T-helper 1 cell treated with Interleukin-12 subunit alpha and Interleukin-12 subunit beta and Interleukin-4 antibody, amounts not matched to agents 30 μg/mL and 1 μg/mL, for 36 hours (primary cell): ENCODE measurements around the gene PDZD8.
"Not testable (repeated sequence)": the region's sequence is repeated elsewhere in the genome, so short reads cannot be mapped to it uniquely, and the experiment has no call there.

Source experiments
- H3K27ac Mint-ChIP-seq: one replicate; pipeline ENCODE4 v1.8.0; 2021; ENCODE audit warnings: mild to moderate bottlenecking, mixed read lengths
- H3K27me3 Mint-ChIP-seq: one replicate; pipeline ENCODE4 v1.8.0; 2021; ENCODE audit warnings: low read depth, mixed read lengths
- H3K36me3 Mint-ChIP-seq: one replicate; pipeline ENCODE4 v1.8.0; 2021; ENCODE audit warnings: low read depth, mixed read lengths
- H3K4me1 Mint-ChIP-seq: one replicate; pipeline ENCODE4 v1.8.0; 2021; ENCODE audit warnings: low read depth, mixed read lengths
- H3K4me3 Mint-ChIP-seq: one replicate; pipeline ENCODE4 v1.8.0; 2021; ENCODE audit warnings: mild to moderate bottlenecking, moderate library complexity, mixed read lengths
- H3K9me3 Mint-ChIP-seq: one replicate; pipeline ENCODE4 v1.8.0; 2021; ENCODE audit warnings: mixed read lengths

PDZD8 gene

GRCh38 chr10:117312430-117312829, 62.8 kb downstream of the PDZD8 start:
- H3K4me1 Mint-ChIP-seq, result peaks cover 2% of the 10 kb centered on the region
- H3K4me3 Mint-ChIP-seq, result no peak overlapping the region
- no peaks in the 10 kb centered on the region for H3K9me3 Mint-ChIP-seq
- peaks cover 8% of the 10 kb centered on the region for H3K36me3 Mint-ChIP-seq
- H3K27me3 Mint-ChIP-seq, result no peaks in the 10 kb centered on the region
- H3K27ac Mint-ChIP-seq, result no peak overlapping the region

- no peaks in the 10 kb centered on the region for H3K27me3 Mint-ChIP-seq
- H3K9me3 Mint-ChIP-seq, result no peaks in the 10 kb centered on the region
- H3K4me1 Mint-ChIP-seq, result peaks cover 2% of the 10 kb centered on the region
- peaks cover 8% of the 10 kb centered on the region for H3K36me3 Mint-ChIP-seq
- H3K4me3 Mint-ChIP-seq, result no peak overlapping the region
- H3K27ac Mint-ChIP-seq, result no peak overlapping the region
Observed at GRCh38 chr10:117311261-117311660, 64.0 kb downstream of the PDZD8 start.

- Mint-ChIP-seq H3K4me3 (no peak overlapping the region), H3K9me3 (peaks cover 6% of the 10 kb centered on the region), H3K4me1 (peaks cover 2% of the 10 kb centered on the region), H3K36me3 (peaks cover 7% of the 10 kb centered on the region), H3K27me3 (no peaks in the 10 kb centered on the region), H3K27ac (no peak overlapping the region)
Observed at GRCh38 chr10:117306674-117307073, 68.6 kb downstream of the PDZD8 start.

GRCh38 chr10:117303451-117303850, 71.8 kb downstream of the PDZD8 start:
- H3K36me3 Mint-ChIP-seq, result peaks cover 12% of the 10 kb centered on the region
- H3K4me1 Mint-ChIP-seq, H3K9me3 Mint-ChIP-seq, H3K27me3 Mint-ChIP-seq, H3K4me3 Mint-ChIP-seq, H3K27ac Mint-ChIP-seq: not testable (repeated sequence)

GRCh38 chr10:117300671-117301070, 74.6 kb downstream of the PDZD8 start:
- H3K9me3 Mint-ChIP-seq, result peaks cover 6% of the 10 kb centered on the region
- H3K4me1 Mint-ChIP-seq, result no peaks in the 10 kb centered on the region
- H3K4me3 Mint-ChIP-seq, result no peak overlapping the region
- peaks cover 14% of the 10 kb centered on the region for H3K36me3 Mint-ChIP-seq
- H3K27me3 Mint-ChIP-seq, result no peaks in the 10 kb centered on the region
- no peak overlapping the region for H3K27ac Mint-ChIP-seq

GRCh38 chr10:117299435-117299834, 75.8 kb downstream of the PDZD8 start:
- H3K4me3 Mint-ChIP-seq, result no peak overlapping the region
- H3K27ac Mint-ChIP-seq, result no peak overlapping the region
- H3K4me1 Mint-ChIP-seq, result no peaks in the 10 kb centered on the region
- H3K9me3 Mint-ChIP-seq, result peaks cover 6% of the 10 kb centered on the region
- peaks cover 16% of the 10 kb centered on the region for H3K36me3 Mint-ChIP-seq
- H3K27me3 Mint-ChIP-seq, result no peaks in the 10 kb centered on the region

- Mint-ChIP-seq H3K36me3 (peaks cover 13% of the 10 kb centered on the region), H3K4me3 (no peak overlapping the region), H3K27ac (no peak overlapping the region), H3K4me1 (no peaks in the 10 kb centered on the region), H3K9me3 (peaks cover 6% of the 10 kb centered on the region), H3K27me3 (no peaks in the 10 kb centered on the region)
Observed at GRCh38 chr10:117298219-117298618, 77.0 kb downstream of the PDZD8 start.

- Mint-ChIP-seq H3K27ac (no peak overlapping the region), H3K4me1 (no peaks in the 10 kb centered on the region), H3K4me3 (no peak overlapping the region), H3K27me3 (no peaks in the 10 kb centered on the region), H3K36me3 (peaks cover 5% of the 10 kb centered on the region), H3K9me3 (no peaks in the 10 kb centered on the region)
Observed at GRCh38 chr10:117294735-117295134, 80.5 kb downstream of the PDZD8 start.

GRCh38 chr10:117294039-117294645, 81.1 kb downstream of the PDZD8 start:
- H3K27me3 Mint-ChIP-seq, result no peaks in the 10 kb centered on the region
- H3K4me1 Mint-ChIP-seq, result no peaks in the 10 kb centered on the region
- H3K27ac Mint-ChIP-seq, result no peak overlapping the region
- no peaks in the 10 kb centered on the region for H3K9me3 Mint-ChIP-seq
- H3K4me3 Mint-ChIP-seq, result no peak overlapping the region
- H3K36me3 Mint-ChIP-seq, result peaks cover 8% of the 10 kb centered on the region

- not testable (repeated sequence) for H3K4me3 Mint-ChIP-seq, H3K36me3 Mint-ChIP-seq, H3K4me1 Mint-ChIP-seq, H3K9me3 Mint-ChIP-seq, H3K27ac Mint-ChIP-seq, H3K27me3 Mint-ChIP-seq
Observed at GRCh38 chr10:117290872-117291271, 84.4 kb downstream of the PDZD8 start.

GRCh38 chr10:117284716-117285494, 90.3 kb downstream of the PDZD8 start:
- Mint-ChIP-seq H3K27ac (no peak overlapping the region), H3K4me3 (no peak overlapping the region), H3K36me3 (peaks cover 17% of the 10 kb centered on the region), H3K27me3 (no peaks in the 10 kb centered on the region), H3K4me1 (no peaks in the 10 kb centered on the region), H3K9me3 (no peaks in the 10 kb centered on the region)

- no peaks in the 10 kb centered on the region for H3K9me3 Mint-ChIP-seq
- no peak overlapping the region for H3K4me3 Mint-ChIP-seq
- H3K27me3 Mint-ChIP-seq, result no peaks in the 10 kb centered on the region
- H3K27ac Mint-ChIP-seq, result no peak overlapping the region
- H3K36me3 Mint-ChIP-seq, result no peaks in the 10 kb centered on the region
- H3K4me1 Mint-ChIP-seq, result no peaks in the 10 kb centered on the region
Observed at GRCh38 chr10:117277675-117278074, 97.6 kb downstream of the PDZD8 start.

- H3K4me1 Mint-ChIP-seq, result no peaks in the 10 kb centered on the region
- no peaks in the 10 kb centered on the region for H3K27me3 Mint-ChIP-seq
- no peaks in the 10 kb centered on the region for H3K9me3 Mint-ChIP-seq
- no peaks in the 10 kb centered on the region for H3K36me3 Mint-ChIP-seq
- no peak overlapping the region for H3K27ac Mint-ChIP-seq
- no peak overlapping the region for H3K4me3 Mint-ChIP-seq
Observed at GRCh38 chr10:117275121-117275520, 100.1 kb downstream of the PDZD8 start.

- Mint-ChIP-seq H3K4me3 (no peak overlapping the region), H3K9me3 (no peaks in the 10 kb centered on the region), H3K4me1 (no peaks in the 10 kb centered on the region), H3K27me3 (no peaks in the 10 kb centered on the region), H3K36me3 (no peaks in the 10 kb centered on the region), H3K27ac (no peak overlapping the region)
Observed at GRCh38 chr10:117274509-117274908, 100.7 kb downstream of the PDZD8 start.

GRCh38 chr10:117273980-117274379, 101.3 kb downstream of the PDZD8 start:
- H3K4me1 Mint-ChIP-seq, result no peaks in the 10 kb centered on the region
- no peaks in the 10 kb centered on the region for H3K27me3 Mint-ChIP-seq
- no peaks in the 10 kb centered on the region for H3K36me3 Mint-ChIP-seq
- no peak overlapping the region for H3K27ac Mint-ChIP-seq
- H3K9me3 Mint-ChIP-seq, result no peaks in the 10 kb centered on the region
- no peak overlapping the region for H3K4me3 Mint-ChIP-seq
